ENCODE data around the gene ACLY.

ACLY gene

DNA sequence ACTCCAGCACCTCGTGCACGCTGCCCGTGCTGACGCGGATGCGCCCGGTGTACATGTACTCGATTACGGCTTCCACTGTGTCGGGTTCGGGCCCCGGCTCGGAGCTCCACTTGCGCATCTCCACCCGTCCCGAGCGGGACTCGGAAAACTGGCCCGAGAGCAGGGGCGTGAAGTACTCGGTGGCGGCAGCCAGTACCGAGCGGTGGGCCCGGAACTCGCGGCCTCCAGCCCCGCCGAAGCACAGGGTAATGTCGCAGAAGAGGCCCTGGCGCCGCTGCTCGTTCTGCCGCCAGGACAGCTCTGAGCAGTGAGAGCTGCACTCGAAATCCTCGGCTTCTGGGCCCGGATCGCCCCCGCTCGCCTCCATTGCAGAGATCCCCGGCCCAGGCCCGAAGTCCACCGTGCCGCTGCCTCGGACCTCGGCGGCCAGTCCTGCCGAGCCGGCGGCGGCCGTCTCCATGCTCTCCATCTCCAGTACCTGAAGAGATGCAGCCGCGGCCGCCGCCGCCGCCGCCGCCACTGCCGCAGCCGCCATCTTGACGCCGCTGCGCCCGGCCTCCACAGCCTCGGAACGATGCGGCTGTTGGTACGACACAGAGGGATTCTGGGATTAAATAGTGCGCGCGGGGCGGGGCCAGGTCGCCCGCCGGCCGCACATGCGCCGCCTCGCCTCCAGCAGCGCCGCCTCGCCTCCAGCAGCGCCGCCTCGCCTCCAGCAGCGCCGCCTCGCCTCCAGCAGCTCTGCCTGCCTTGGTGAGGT lies 53.7 kb downstream of the ACLY start, which contains the start of gene KLHL11:
KLHL11 (minus strand) TSS at position 588 of the 760 bp plus-strand sequence; CDS start at position 535, 53 bp downstream.
- Histone ChIP-seq H3K4me2 (ENCODE audit: low read length) (peak within 1 kb of the TSS; percentile 99), H2AFZ (ENCODE audit: low read length) (0 out of 2 replicates have a peak within 1 kb of the TSS, but pooled peaks have one; percentile 12), H3K4me1 (ENCODE audit: insufficient read depth, low read length, severe bottlenecking) (peaks cover 27% of the 10 kb centered on the region), H3K9ac (ENCODE audit: low read length) (peak within 1 kb of the TSS; percentile 94), H3F3A (ENCODE audit: insufficient read depth, low read length) (no peaks in the 10 kb centered on the region; the same call in 1 of the 2 replicates), H3K4me3 (ENCODE audit: low read depth, low read length, poor library complexity, severe bottlenecking) (peak within 1 kb of the TSS; percentile 93), H3K27me3 (ENCODE audit: insufficient read depth, low read length) (no peaks in the 10 kb centered on the region), H3K27ac (ENCODE audit: low read depth, low read length, poor library complexity, severe bottlenecking) (peak within 1 kb of the TSS; percentile 69), H3K79me2 (ENCODE audit: insufficient read depth, low read length) (peaks cover 44% of the 10 kb centered on the region), H3K9me3 (ENCODE audit: low read length) (no peaks in the 10 kb centered on the region), H4K20me1 (ENCODE audit: insufficient read depth, low read length) (peaks cover 4% of the 10 kb centered on the region; the same call in 1 of the 2 replicates), H3K36me3 (ENCODE audit: insufficient read depth, low read length) (peaks cover 31% of the 10 kb centered on the region), H3K9me2 (ENCODE audit: low read depth, low read length) (no peaks in the 10 kb centered on the region)
- TF ChIP-seq, protein P1, sequence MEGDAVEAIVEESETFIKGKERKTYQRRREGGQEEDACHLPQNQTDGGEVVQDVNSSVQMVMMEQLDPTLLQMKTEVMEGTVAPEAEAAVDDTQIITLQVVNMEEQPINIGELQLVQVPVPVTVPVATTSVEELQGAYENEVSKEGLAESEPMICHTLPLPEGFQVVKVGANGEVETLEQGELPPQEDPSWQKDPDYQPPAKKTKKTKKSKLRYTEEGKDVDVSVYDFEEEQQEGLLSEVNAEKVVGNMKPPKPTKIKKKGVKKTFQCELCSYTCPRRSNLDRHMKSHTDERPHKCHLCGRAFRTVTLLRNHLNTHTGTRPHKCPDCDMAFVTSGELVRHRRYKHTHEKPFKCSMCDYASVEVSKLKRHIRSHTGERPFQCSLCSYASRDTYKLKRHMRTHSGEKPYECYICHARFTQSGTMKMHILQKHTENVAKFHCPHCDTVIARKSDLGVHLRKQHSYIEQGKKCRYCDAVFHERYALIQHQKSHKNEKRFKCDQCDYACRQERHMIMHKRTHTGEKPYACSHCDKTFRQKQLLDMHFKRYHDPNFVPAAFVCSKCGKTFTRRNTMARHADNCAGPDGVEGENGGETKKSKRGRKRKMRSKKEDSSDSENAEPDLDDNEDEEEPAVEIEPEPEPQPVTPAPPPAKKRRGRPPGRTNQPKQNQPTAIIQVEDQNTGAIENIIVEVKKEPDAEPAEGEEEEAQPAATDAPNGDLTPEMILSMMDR (IDR thresholded peaks at IDR 0.05; ENCODE audit: low read length), result no peak; the same call in 1 of the 2 replicates
- TF ChIP-seq EZH2 (IDR thresholded peaks at IDR 0.05; ENCODE audit: borderline replicate concordance, low read length), result no peak

DNA sequence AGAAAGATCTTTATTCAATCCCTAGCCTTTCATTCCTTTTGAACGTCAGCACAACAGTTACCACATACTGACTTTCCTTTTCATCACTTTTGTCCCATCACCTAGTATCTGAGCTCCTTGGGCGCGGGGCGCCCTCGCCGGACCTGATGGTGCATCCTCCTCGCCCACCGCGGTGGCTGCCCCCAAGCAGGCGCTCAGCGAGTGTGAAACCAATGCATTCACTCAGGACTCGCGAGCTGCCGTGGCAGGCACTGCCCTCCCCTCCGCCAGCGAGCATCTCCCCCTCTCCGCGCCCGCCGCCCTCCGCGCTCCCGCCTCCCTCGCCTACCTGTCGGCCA lies 54.3 kb downstream of the ACLY start:
- Histone ChIP-seq H3K27me3 (ENCODE audit: insufficient read depth, low read length) (no peaks in the 10 kb centered on the region), H3K4me1 (ENCODE audit: insufficient read depth, low read length, severe bottlenecking) (peaks cover 27% of the 10 kb centered on the region), H3F3A (ENCODE audit: insufficient read depth, low read length) (no peaks in the 10 kb centered on the region; the same call in 1 of the 2 replicates), H3K79me2 (ENCODE audit: insufficient read depth, low read length) (peaks cover 50% of the 10 kb centered on the region), H3K27ac (ENCODE audit: low read depth, low read length, poor library complexity, severe bottlenecking) (peak overlapping the region; percentile 69), H3K9ac (ENCODE audit: low read length) (peak overlapping the region; percentile 94), H2AFZ (ENCODE audit: low read length) (no peak overlapping the region), H4K20me1 (ENCODE audit: insufficient read depth, low read length) (peaks cover 4% of the 10 kb centered on the region; the same call in 1 of the 2 replicates), H3K36me3 (ENCODE audit: insufficient read depth, low read length) (peaks cover 25% of the 10 kb centered on the region), H3K4me2 (ENCODE audit: low read length) (peak overlapping the region; percentile 99), H3K9me3 (ENCODE audit: low read length) (no peaks in the 10 kb centered on the region), H3K9me2 (ENCODE audit: low read depth, low read length) (no peaks in the 10 kb centered on the region), H3K4me3 (ENCODE audit: low read depth, low read length, poor library complexity, severe bottlenecking) (peak overlapping the region; percentile 93)
- TF ChIP-seq, protein P1 (IDR thresholded peaks at IDR 0.05; ENCODE audit: low read length), result peak; percentile 6; the same call in 1 of the 2 replicates
- TF ChIP-seq EZH2 (IDR thresholded peaks at IDR 0.05; ENCODE audit: borderline replicate concordance, low read length), result no peak

DNA sequence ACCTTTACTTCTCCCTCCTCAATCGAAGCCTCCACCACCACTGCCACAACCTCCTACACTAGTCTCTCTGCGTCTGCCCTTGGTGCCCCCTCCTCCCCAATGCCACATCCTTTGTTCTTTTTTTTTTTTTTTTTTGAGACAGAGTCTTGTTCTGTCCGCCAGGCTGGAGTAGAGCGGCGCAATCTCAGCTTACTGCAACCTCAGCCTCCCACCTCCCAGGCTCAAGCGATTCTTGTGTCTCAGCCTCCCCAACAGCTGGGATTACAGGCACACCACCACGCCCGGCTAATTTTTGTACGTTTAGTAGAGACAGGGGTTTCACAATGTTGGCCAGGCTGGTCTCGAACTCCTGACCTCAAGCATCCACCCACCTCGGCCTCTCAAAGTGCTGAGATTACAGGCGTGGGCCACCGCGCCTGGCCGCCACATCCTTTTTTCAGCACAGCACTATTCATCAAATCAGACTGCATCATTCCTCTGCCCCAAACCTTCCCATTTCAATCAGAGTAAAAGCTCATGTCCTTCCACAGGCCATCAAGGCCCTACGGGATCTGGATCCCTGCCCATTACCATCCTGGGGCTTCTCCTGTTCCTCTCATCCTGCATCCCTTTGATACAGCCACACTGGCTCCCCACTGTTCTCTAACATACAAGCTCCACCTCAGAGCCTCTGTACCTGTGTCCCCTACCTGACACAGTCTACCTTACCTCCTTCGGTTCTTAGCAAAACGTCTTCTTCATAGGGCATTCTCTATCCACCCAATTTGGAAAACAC lies 55.5 kb downstream of the ACLY start:
- Histone ChIP-seq H3K9ac (ENCODE audit: low read length) (peak overlapping the region; percentile 94), H3K27me3 (ENCODE audit: insufficient read depth, low read length) (no peaks in the 10 kb centered on the region), H3K79me2 (ENCODE audit: insufficient read depth, low read length) (peaks cover 57% of the 10 kb centered on the region), H3F3A (ENCODE audit: insufficient read depth, low read length) (no peaks in the 10 kb centered on the region; the same call in 1 of the 2 replicates), H4K20me1 (ENCODE audit: insufficient read depth, low read length) (peaks cover 4% of the 10 kb centered on the region; the same call in 1 of the 2 replicates), H2AFZ (ENCODE audit: low read length) (no peak overlapping the region), H3K4me2 (ENCODE audit: low read length) (peak overlapping the region; percentile 99), H3K4me1 (ENCODE audit: insufficient read depth, low read length, severe bottlenecking) (peaks cover 27% of the 10 kb centered on the region), H3K36me3 (ENCODE audit: insufficient read depth, low read length) (peaks cover 15% of the 10 kb centered on the region), H3K9me3 (ENCODE audit: low read length) (no peaks in the 10 kb centered on the region), H3K9me2 (ENCODE audit: low read depth, low read length) (no peaks in the 10 kb centered on the region), H3K4me3 (ENCODE audit: low read depth, low read length, poor library complexity, severe bottlenecking) (peak overlapping the region; percentile 93), H3K27ac (ENCODE audit: low read depth, low read length, poor library complexity, severe bottlenecking) (no peak overlapping the region)
- TF ChIP-seq, protein P1 (IDR thresholded peaks at IDR 0.05; ENCODE audit: low read length), result no peak
- TF ChIP-seq EZH2 (IDR thresholded peaks at IDR 0.05; ENCODE audit: borderline replicate concordance, low read length), result no peak

All from OCI-LY1 (cell line).